HTERT RPE-1 (cell line): Measurements from ENCODE around the gene IL12RB1.
"Not testable (repeated sequence)": the region's sequence is repeated elsewhere in the genome, so short reads cannot be mapped to it uniquely, and the experiment has no call there.

Experiments
- in situ Hi-C: fragments of 300-500 bp; cut with MboI; formaldehyde crosslinking; loops from 4 replicates; pipeline ENCODE4 v1.14.3; 2020; ENCODE audit warnings: low sequenced_read_pairs

Gene IL12RB1

GRCh38 chr19:18090545-18091216, 3.9 kb upstream of the IL12RB1 start:
- in situ Hi-C loops: no loop called here

GRCh38 chr19:18089726-18090125, 3.0 kb upstream of the IL12RB1 start:
- in situ Hi-C loops: no loop called here

DNA sequence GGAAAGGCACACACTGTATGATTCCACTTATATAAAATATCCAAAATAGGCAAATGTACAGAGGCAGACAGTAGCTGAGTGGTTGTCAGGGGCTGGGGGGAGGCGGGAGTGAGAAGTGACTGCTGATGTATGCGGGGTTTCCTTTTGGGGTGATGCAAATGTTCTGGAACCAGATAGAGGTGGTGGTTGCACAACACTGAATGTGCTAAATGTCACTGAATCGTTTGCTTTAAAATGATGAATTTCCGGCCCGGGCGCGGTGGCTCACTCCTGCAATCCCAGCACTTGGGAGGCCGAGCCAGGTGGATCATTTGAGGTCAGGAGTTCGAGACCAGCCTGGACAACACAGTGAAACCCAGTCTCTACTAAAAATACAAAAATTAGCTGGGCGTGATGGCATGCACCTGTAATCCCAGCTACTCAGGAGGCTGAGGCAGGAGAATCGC, 2.4 kb upstream of the IL12RB1 start:
- in situ Hi-C loops: not testable (repeated sequence)

- in situ Hi-C loops: no loop called here
Observed at GRCh38 chr19:18085702-18086457, 854 bp downstream of the IL12RB1 start.

DNA sequence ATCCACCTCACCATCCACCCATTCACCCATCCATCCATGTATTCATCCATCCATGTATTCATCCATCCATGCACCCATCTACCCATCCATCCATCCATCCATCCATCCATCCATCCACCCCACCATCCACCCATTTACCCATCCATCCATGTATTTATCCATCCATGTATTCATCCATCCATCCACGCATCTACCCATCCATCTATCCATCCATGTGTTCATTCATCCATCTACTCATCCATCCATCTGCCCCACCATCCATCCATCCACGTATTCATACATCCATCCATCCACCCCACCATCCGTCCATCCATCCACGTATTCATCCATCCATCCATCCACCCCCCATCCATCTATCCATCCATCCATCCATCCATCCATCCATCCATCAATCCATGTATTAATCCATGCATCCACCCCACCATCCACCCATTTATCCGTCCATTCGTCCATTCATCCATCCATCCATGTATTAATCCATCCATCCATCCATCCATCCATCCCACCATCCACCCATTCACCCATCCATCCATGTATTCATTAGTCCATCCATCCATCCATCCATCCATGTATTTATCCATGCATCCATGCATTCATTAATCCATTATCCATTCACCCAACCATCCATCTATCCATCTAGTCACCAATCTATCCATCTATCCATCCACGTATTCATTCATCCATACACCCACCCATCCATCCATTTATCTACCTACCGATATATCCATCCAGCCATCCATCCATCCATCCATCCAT, 2.6 kb downstream of the IL12RB1 start:
- in situ Hi-C loops: no loop called here

GRCh38 chr19:18074192-18074591, 12.5 kb downstream of the IL12RB1 start:
- in situ Hi-C loops: no loop called here

- in situ Hi-C loops: no loop called here
Observed at GRCh38 chr19:18073197-18073596, 13.5 kb downstream of the IL12RB1 start.

GRCh38 chr19:18072335-18072734, 14.4 kb downstream of the IL12RB1 start:
- in situ Hi-C loops: no loop called here

GRCh38 chr19:18070181-18070580, 16.6 kb downstream of the IL12RB1 start:
- in situ Hi-C loops: no loop called here

DNA sequence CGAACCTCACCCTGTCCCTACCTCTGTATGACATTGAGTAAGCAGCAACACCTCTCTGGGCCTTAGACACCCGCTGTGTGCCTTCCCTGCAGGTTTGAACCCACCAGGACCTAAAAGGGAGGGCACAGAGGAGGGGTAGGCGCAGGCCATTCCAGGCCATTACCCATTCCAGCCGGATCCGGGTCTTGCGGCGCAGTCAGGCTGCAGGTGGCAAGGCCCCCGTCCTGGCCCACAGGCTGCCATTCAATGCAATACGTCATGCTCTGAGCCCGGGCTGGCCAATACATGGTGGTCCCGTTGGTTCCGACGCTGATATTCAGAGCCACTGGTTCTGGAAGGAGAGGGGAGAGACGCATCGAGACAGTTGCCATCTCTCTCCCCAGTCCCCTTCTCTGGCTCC, 17.4 kb downstream of the IL12RB1 start:
- in situ Hi-C loops: no loop called here

DNA sequence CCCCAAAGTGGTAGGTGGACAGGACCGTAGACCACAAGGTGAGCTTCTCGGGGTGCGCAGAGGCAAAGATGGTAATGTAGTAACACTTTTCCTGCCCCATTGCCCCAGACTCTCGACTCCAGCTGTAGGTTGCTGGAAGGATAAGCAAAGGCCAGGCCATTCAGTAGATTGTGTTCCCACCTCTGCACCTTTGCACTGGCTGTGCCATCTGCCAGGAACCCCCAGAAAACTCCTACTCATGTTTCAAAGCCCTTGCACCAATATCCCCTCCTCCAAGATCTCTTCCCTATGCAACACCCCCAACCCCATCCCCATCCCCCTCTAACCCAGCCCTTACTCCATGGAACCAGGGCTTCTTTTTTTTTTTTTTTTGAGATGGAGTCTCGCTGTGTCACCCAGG, 18.3 kb downstream of the IL12RB1 start:
- in situ Hi-C loops: no loop called here

- in situ Hi-C loops: no loop called here
Observed at GRCh38 chr19:18065173-18065495, 21.6 kb downstream of the IL12RB1 start.

- in situ Hi-C loops: no loop called here
Observed at GRCh38 chr19:18063463-18063862, 23.3 kb downstream of the IL12RB1 start.

DNA sequence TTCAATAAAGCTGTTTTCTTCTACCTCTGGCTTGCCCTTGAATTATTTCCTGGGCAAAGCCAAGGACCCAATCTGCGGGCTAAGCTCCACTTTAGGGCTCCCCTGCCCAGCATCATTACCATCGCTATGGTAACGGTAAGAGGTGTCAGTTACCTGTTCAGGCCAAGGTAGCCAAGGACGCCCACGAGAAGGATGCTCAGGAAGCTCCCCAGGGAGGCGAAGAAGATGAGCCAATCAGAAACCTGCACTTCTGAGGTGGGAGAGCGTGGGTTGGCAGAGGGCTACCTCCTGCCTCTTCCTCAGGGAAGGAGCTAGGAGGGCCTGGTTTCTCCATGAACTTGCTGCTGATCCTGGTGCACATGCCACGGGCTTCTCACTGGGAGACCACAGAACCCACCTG, 24.7 kb downstream of the IL12RB1 start:
- in situ Hi-C loops: no loop called here

DNA sequence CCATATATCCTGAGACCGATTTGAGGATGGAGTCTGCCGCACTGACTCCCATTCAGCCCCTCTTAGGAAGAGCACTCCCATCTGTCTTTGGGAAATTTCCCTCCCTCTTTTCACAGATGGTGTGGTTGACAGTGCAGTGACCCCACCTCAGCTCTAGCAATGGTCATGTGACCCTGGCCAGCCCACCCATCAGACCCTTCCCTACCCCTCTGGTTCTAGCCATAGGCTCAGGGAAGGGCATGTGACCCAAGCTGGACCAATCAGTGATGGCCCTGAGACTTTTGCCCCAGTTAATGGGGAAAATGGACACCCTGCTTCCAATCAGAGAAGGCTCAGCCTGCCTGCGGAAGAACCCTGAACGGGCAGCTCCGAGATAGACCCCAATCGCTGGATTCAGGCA, 26.3 kb downstream of the IL12RB1 start:
- in situ Hi-C loops: no loop called here

- in situ Hi-C loops: no loop called here
Observed at GRCh38 chr19:18059902-18060301, 26.8 kb downstream of the IL12RB1 start.

GRCh38 chr19:18059297-18059696, 27.4 kb downstream of the IL12RB1 start:
- in situ Hi-C loops: no loop called here

DNA sequence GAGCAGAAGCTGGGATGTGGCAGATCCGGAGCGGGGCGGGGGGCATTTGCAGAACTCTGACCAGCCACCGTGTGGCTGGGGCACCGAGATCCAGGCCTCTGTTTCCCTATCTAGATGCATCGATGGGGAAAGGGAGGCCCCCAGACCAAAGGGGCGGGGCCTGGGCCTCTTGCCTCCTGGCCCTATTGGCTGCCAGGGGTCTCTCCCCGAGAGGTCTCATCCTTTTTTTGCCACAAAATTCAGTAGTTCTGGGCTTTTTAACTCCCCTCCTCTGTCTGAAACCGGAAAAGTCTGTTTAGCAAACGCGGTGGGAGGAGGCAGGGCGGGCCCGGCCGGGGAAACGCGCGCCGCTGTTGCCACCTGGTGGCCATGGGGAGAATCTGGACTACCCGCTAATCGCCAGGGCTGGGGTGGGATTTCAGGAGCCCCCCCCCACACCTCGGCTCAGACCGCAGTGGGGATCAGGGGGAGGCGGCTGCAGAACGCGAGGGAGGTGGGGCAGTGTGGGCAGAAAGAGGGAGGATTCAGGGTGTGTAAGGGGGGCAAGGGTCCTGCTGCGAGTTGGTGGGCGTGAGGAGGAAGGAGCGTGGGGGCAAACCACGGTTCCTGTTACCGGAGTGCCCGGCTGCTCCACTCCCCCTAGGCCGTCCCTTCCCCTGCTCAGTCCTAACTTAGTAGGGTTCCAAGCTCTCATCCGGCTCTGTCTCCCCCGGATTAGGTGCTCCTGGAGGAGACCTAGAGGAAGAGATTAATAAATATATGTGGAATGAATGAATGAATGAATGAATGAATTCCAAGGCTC, 28.3 kb downstream of the IL12RB1 start:
- in situ Hi-C loops: no loop called here

DNA sequence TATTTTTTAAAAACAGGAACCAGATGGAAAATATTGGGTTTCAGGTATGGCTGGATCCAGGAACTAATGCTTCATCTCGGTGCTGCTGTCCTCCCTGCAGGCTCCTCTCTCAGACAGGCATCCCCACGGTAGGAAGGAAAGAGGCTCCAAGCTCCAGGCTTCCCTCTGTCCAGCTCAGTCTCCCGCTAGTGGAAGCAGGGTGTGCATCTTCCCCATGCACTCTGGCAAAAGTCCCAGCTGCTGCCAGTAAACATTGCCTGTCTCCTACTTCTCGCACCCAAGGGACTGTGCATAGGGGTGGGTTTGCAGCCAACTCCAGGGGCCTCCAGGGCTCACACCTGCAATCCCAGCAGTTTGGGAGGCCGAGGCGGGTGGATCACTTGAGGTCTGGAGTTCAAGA, 29.2 kb downstream of the IL12RB1 start:
- in situ Hi-C loops: no loop called here

DNA sequence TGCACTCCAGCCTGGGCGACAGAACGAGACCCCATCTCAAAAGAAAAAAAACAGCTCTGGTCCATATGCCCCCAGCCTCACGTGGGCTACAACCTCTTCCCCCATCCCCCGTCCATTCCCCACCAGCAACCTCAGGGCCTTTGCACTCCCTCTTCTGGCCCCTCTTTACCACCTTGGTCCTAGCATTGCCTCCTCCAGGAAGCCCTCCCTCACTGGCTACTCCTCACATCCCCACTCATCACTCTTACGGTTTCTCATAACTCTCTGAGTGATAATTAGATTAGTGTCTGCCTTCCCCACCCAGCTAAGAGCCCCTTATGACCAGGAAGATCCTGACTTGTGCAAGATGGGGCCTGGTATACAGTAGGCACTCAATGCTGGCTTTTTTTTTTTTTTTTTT, 30.8 kb downstream of the IL12RB1 start:
- in situ Hi-C loops: no loop called here

GRCh38 chr19:18053576-18054219, 33.0 kb downstream of the IL12RB1 start:
- in situ Hi-C loops: no loop called here
